Hematopoietic multipotent progenitor cell (in vitro differentiated cells): ENCODE measurements around the gene USP50. TPM values are rescaled to one million over a fixed set of nuclear protein-coding genes. Genes with fewer than 3 reads are reported as not detected.
"Not testable (repeated sequence)": the region's sequence is repeated elsewhere in the genome, so short reads cannot be mapped to it uniquely, and the experiment has no call there.

Experiments
- DNase-seq, 3 donors: peaks; one replicate each; pipeline ENCODE4 v3.0.0-alpha.2; 2011 to 2015; ENCODE audit warnings: low read depth in 2 of 3, low spot score in 2 of 3
- total RNA-seq: library from RNA; depleted of rRNA; stranded (reverse); fragments of >200 nt; gene quantifications from one replicate; pipeline ENCODE4 v1.2.3, GENCODE V29; 2012

Gene USP50
- total RNA-seq: 0.27 TPM

GRCh38 chr15:50546566-50546965 lies at the start of gene USP50:
Gene USP50 (minus strand): TSS chr15:50546666. CDS start chr15:50546525, 141 bp downstream.
- DNase-seq: no peak

- DNase-seq: peak in 2 of 3 donors; percentile 5 to 15
These were observed 47.8 kb upstream of the USP50 start for GRCh38 chr15:50594311-50594710.

GRCh38 chr15:50593761-50594160 lies 47.3 kb upstream of the USP50 start:
- no peak for DNase-seq

- DNase-seq: no peak
These were observed 43.8 kb upstream of the USP50 start for GRCh38 chr15:50590288-50590687.

GRCh38 chr15:50577492-50577891 lies 31.0 kb upstream of the USP50 start:
- DNase-seq: no peak

GRCh38 chr15:50576166-50576565 lies 29.7 kb upstream of the USP50 start:
- DNase-seq: no peak

GRCh38 chr15:50573842-50574241 lies 27.4 kb upstream of the USP50 start:
- DNase-seq: not testable (repeated sequence)

- no peak for DNase-seq
These were observed 17.3 kb upstream of the USP50 start for GRCh38 chr15:50563756-50564155.

- DNase-seq: no peak
These were observed 16.5 kb upstream of the USP50 start for GRCh38 chr15:50562735-50563640.

- no peak for DNase-seq
These were observed 11.5 kb upstream of the USP50 start for GRCh38 chr15:50558012-50558411.

- DNase-seq: no peak
These were observed 10.3 kb upstream of the USP50 start for GRCh38 chr15:50556642-50557371.

GRCh38 chr15:50552238-50552637 lies 5.8 kb upstream of the USP50 start:
- no peak for DNase-seq

GRCh38 chr15:50549326-50549725 lies 2.9 kb upstream of the USP50 start:
- no peak for DNase-seq

GRCh38 chr15:50544368-50544767 lies 2.1 kb downstream of the USP50 start:
- DNase-seq: no peak

GRCh38 chr15:50543556-50543955 lies 2.9 kb downstream of the USP50 start:
- no peak for DNase-seq

- DNase-seq: no peak
These were observed 3.6 kb downstream of the USP50 start for GRCh38 chr15:50542887-50543210.

- no peak for DNase-seq
These were observed 14.7 kb downstream of the USP50 start for GRCh38 chr15:50531766-50532165.

GRCh38 chr15:50531163-50531562 lies 15.3 kb downstream of the USP50 start:
- no peak for DNase-seq

- DNase-seq: no peak
These were observed 22.6 kb downstream of the USP50 start for GRCh38 chr15:50523851-50524251.

- no peak for DNase-seq
These were observed 26.6 kb downstream of the USP50 start for GRCh38 chr15:50519740-50520425.

- DNase-seq: no peak
These were observed 33.5 kb downstream of the USP50 start for GRCh38 chr15:50513001-50513400.
